GM23338 (cell line): ENCODE results near the gene ZNF92. TPM values are rescaled to one million over a fixed set of nuclear protein-coding genes. Genes with fewer than 3 reads are reported as not detected.

ENCODE experiments used
- ATAC-seq: fragments of 200-7000 bp; cut with Tn5 transposase; 3 replicates; pipeline ENCODE4 v1.9.1; 2020
- DNase-seq: peaks from one replicate; pipeline ENCODE4 v3.0.0-alpha.2; 2015; ENCODE audit warnings: low spot score
- H2AFZ ChIP-seq: fragments of 200-600 bp; sonication (generic); 2 replicates; pipeline ENCODE4 v1.8.0; 2016; ENCODE audit warnings: antibody characterized with exemption, mild to moderate bottlenecking, moderate library complexity
- H3F3A ChIP-seq: fragments of 200-600 bp; sonication (generic); replicated peaks from 2 replicates; pipeline ENCODE4 v1.8.0; 2017; ENCODE audit warnings: antibody characterized with exemption, mixed run types, low read depth
- H3K27ac ChIP-seq: fragments of 200-600 bp; sonication (generic); 2 replicates; pipeline ENCODE4 v1.6.1; 2016; ENCODE audit warnings: low read depth
- H3K27me3 ChIP-seq: fragments of 200-600 bp; sonication (generic); 2 replicates; pipeline ENCODE4 v1.8.0; 2016; ENCODE audit warnings: mild to moderate bottlenecking, mixed run types, moderate library complexity; ENCODE audit not compliant: insufficient read depth
- H3K36me3 ChIP-seq: fragments of 200-600 bp; sonication (generic); 2 replicates; pipeline ENCODE4 v1.8.0; 2016; ENCODE audit warnings: mild to moderate bottlenecking; ENCODE audit not compliant: insufficient read depth
- H3K4me1 ChIP-seq: fragments of 200-600 bp; sonication (generic); 2 replicates; pipeline ENCODE4 v1.8.0; 2016; ENCODE audit warnings: mild to moderate bottlenecking, moderate library complexity; ENCODE audit not compliant: insufficient read depth
- H3K4me2 ChIP-seq: fragments of 200-600 bp; sonication (generic); 2 replicates; pipeline ENCODE4 v1.7.1; 2017; ENCODE audit warnings: mixed run types
- H3K4me3 ChIP-seq: fragments of 200-600 bp; sonication (generic); 2 replicates; pipeline ENCODE4 v1.6.1; 2016; ENCODE audit warnings: mixed run types
- H3K79me2 ChIP-seq: fragments of 200-600 bp; sonication (generic); replicated peaks from 2 replicates; pipeline ENCODE4 v1.8.0; 2017; ENCODE audit warnings: mild to moderate bottlenecking; ENCODE audit not compliant: insufficient read depth
- H3K9me2 ChIP-seq: fragments of 200-600 bp; sonication (generic); 2 replicates; pipeline ENCODE4 v1.8.0; 2017; ENCODE audit not compliant: insufficient read depth
- H4K20me1 ChIP-seq: fragments of 200-600 bp; sonication (generic); replicated peaks from 2 replicates; pipeline ENCODE4 v1.8.0; 2017; ENCODE audit warnings: mild to moderate bottlenecking; ENCODE audit not compliant: insufficient read depth
- H3K27ac Mint-ChIP-seq: 2 replicates; pipeline ENCODE4 v1.8.0; 2020; ENCODE audit warnings: inconsistent platforms, mild to moderate bottlenecking, moderate library complexity, mixed read lengths
- H3K27me3 Mint-ChIP-seq: 3 replicates; pipeline ENCODE4 v1.8.0; 2022; ENCODE audit warnings: low read depth, mild to moderate bottlenecking, moderate library complexity, mixed read lengths, inconsistent platforms; ENCODE audit not compliant: insufficient read depth, poor library complexity
- H3K36me3 Mint-ChIP-seq: 3 replicates; pipeline ENCODE4 v1.8.0; 2021; ENCODE audit warnings: low read depth, mild to moderate bottlenecking, inconsistent platforms, moderate library complexity, mixed read lengths
- H3K4me1 Mint-ChIP-seq: 3 replicates; pipeline ENCODE4 v1.8.0; 2020; ENCODE audit warnings: mild to moderate bottlenecking, inconsistent platforms, mixed read lengths
- H3K4me3 Mint-ChIP-seq: 3 replicates; pipeline ENCODE4 v1.8.0; 2021; ENCODE audit warnings: moderate library complexity, mild to moderate bottlenecking, inconsistent platforms, mixed read lengths
- H3K9me3 Mint-ChIP-seq: 3 replicates; pipeline ENCODE4 v1.8.0; 2020; ENCODE audit warnings: moderate library complexity, mild to moderate bottlenecking, inconsistent platforms, mixed read lengths
- CREB1 ChIP-seq: fragments of 250-450 bp; sonication (Bioruptor Pico); IDR thresholded peaks from 2 replicates; pipeline ENCODE4 v1.5.0; 2020; ENCODE audit warnings: low read depth, mild to moderate bottlenecking, moderate library complexity
- EZH2 ChIP-seq: fragments of 200-600 bp; sonication (generic); IDR thresholded peaks from one replicate; pipeline ENCODE4 v1.8.0; 2017; ENCODE audit warnings: antibody characterized with exemption, mild to moderate bottlenecking, low read depth; ENCODE audit not compliant: unreplicated experiment
- EZH2phosphoT487 ChIP-seq: fragments of 200-600 bp; sonication (generic); IDR thresholded peaks from one replicate; pipeline ENCODE4 v1.8.1; 2018; ENCODE audit warnings: antibody characterized with exemption; ENCODE audit not compliant: unreplicated experiment
- JUNB ChIP-seq: IDR thresholded peaks from one replicate; pipeline ENCODE4 v1.6.1; 2016; ENCODE audit warnings: antibody characterized with exemption; ENCODE audit not compliant: unreplicated experiment
- NANOG ChIP-seq: IDR thresholded peaks from 2 replicates; pipeline ENCODE4 v1.6.1; 2016; ENCODE audit warnings: antibody characterized with exemption, borderline replicate concordance
- POLR2AphosphoS5 ChIP-seq: IDR thresholded peaks from 2 replicates; pipeline ENCODE4 v1.6.1; 2016; ENCODE audit warnings: antibody characterized with exemption, low read depth
- STAT1 ChIP-seq: IDR thresholded peaks from one replicate; pipeline ENCODE4 v1.6.1; 2016; ENCODE audit warnings: antibody characterized with exemption; ENCODE audit not compliant: unreplicated experiment
- ZNF114 ChIP-seq: fragments of 250-450 bp; sonication (Bioruptor Pico); IDR thresholded peaks from 2 replicates; pipeline ENCODE4 v1.5.0; 2020; ENCODE audit warnings: mild to moderate bottlenecking, moderate library complexity
- ZNF331 ChIP-seq: fragments of 250-450 bp; sonication (Bioruptor Pico); IDR thresholded peaks from 2 replicates; pipeline ENCODE4 v1.5.0; 2020; ENCODE audit warnings: low read depth, mild to moderate bottlenecking, moderate library complexity
- polyA plus RNA-seq: library from polyadenylated mRNA; unstranded; fragments of >200 nt; fragmentation: Nextera tagmentation; extraction: Ambion mirVana; gene quantifications from 2 replicates; pipeline ENCODE4 v1.2.1, GENCODE V29; 2016
- total RNA-seq: library from RNA; depleted of rRNA; stranded (reverse); fragments of >200 nt; shearing (Covaris generic); gene quantifications from 2 replicates; pipeline ENCODE4 v1.2.3, GENCODE V29; 2014
- TF ChIP-seq, protein P1 (sequence below): IDR thresholded peaks from one replicate; pipeline ENCODE4 v1.6.1; 2018; ENCODE audit warnings: antibody characterized with exemption; ENCODE audit not compliant: unreplicated experiment
- TF ChIP-seq, protein P2 (sequence below): IDR thresholded peaks from 2 replicates; pipeline ENCODE4 v1.6.1; 2016; ENCODE audit warnings: antibody characterized with exemption
- TF ChIP-seq, protein P3 (sequence below), 2 experiments: fragments of 200-600 bp in 1 of 2; sonication (generic) in 1 of 2; conservative IDR thresholded peaks; 2 replicates each; pipeline versions ENCODE4 v1.5.1 to v1.6.1; 2016 to 2017; ENCODE audit warnings: antibody characterized with exemption in 2 of 2, low read depth in 2 of 2, mild to moderate bottlenecking in 2 of 2, moderate library complexity in 1 of 2
- TF ChIP-seq, protein P4 (sequence below): fragments of 250-450 bp; sonication (Bioruptor Pico); IDR thresholded peaks from 2 replicates; pipeline ENCODE4 v1.5.0; 2020; ENCODE audit warnings: mild to moderate bottlenecking, moderate library complexity

Gene ZNF92
- total and polyA plus RNA-seq, 2 experiments from 2014 or later: 25.3 to 56.3 TPM

DNA sequence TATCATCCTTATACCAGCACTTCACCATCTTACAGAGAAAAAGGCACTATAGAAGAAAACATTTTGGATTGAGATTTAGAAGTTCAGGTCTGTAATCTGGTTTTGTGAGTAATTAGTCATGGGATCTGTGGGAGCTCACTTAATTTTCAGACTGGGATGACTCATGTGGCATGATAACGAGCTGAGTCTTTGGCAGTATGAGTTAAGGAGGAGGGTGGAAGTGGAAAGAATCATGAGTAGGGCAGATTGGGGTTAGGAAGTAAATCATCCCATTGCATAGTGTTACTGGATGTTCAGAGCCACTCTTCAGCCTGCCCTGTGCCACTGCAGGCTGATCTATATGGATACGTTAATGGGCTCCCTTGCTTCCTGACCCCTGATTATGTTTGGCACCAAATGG is 64.9 kb downstream of the ZNF92 start:
- Histone ChIP-seq H3K4me3 (no peak overlapping the region), H2AFZ (no peak overlapping the region), H3K36me3 (no peaks in the 10 kb centered on the region; the same call in 1 of the 2 replicates), H3K27ac (no peak overlapping the region), H3K9me2 (no peaks in the 10 kb centered on the region), H3K27me3 (no peaks in the 10 kb centered on the region), H3K79me2 (no peaks in the 10 kb centered on the region), H4K20me1 (no peaks in the 10 kb centered on the region), H3K4me2 (no peak overlapping the region), H3K4me1 (no peaks in the 10 kb centered on the region), H3F3A (no peaks in the 10 kb centered on the region)
- no peak overlapping the region for H3K27ac Mint-ChIP-seq
- no peaks in the 10 kb centered on the region; the same call in 2 of the 3 replicates for H3K9me3 Mint-ChIP-seq
- DNase-seq (no peak), ATAC-seq (no peak)
- no peaks in the 10 kb centered on the region for H3K4me1 Mint-ChIP-seq
- TF ChIP-seq ZNF114 (CRISPR knock-in tag) (no peak), CREB1 (CRISPR knock-in tag) (no peak), EZH2phosphoT487 (no peak), STAT1 (no peak), ZNF331 (CRISPR knock-in tag) (no peak), EZH2 (no peak), JUNB (no peak), NANOG (no peak), POLR2AphosphoS5 (no peak)
- TF ChIP-seq, protein P1, sequence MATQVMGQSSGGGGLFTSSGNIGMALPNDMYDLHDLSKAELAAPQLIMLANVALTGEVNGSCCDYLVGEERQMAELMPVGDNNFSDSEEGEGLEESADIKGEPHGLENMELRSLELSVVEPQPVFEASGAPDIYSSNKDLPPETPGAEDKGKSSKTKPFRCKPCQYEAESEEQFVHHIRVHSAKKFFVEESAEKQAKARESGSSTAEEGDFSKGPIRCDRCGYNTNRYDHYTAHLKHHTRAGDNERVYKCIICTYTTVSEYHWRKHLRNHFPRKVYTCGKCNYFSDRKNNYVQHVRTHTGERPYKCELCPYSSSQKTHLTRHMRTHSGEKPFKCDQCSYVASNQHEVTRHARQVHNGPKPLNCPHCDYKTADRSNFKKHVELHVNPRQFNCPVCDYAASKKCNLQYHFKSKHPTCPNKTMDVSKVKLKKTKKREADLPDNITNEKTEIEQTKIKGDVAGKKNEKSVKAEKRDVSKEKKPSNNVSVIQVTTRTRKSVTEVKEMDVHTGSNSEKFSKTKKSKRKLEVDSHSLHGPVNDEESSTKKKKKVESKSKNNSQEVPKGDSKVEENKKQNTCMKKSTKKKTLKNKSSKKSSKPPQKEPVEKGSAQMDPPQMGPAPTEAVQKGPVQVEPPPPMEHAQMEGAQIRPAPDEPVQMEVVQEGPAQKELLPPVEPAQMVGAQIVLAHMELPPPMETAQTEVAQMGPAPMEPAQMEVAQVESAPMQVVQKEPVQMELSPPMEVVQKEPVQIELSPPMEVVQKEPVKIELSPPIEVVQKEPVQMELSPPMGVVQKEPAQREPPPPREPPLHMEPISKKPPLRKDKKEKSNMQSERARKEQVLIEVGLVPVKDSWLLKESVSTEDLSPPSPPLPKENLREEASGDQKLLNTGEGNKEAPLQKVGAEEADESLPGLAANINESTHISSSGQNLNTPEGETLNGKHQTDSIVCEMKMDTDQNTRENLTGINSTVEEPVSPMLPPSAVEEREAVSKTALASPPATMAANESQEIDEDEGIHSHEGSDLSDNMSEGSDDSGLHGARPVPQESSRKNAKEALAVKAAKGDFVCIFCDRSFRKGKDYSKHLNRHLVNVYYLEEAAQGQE: no peak
- TF ChIP-seq, protein P2, sequence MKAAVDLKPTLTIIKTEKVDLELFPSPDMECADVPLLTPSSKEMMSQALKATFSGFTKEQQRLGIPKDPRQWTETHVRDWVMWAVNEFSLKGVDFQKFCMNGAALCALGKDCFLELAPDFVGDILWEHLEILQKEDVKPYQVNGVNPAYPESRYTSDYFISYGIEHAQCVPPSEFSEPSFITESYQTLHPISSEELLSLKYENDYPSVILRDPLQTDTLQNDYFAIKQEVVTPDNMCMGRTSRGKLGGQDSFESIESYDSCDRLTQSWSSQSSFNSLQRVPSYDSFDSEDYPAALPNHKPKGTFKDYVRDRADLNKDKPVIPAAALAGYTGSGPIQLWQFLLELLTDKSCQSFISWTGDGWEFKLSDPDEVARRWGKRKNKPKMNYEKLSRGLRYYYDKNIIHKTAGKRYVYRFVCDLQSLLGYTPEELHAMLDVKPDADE: no peak
- TF ChIP-seq, protein P3, sequence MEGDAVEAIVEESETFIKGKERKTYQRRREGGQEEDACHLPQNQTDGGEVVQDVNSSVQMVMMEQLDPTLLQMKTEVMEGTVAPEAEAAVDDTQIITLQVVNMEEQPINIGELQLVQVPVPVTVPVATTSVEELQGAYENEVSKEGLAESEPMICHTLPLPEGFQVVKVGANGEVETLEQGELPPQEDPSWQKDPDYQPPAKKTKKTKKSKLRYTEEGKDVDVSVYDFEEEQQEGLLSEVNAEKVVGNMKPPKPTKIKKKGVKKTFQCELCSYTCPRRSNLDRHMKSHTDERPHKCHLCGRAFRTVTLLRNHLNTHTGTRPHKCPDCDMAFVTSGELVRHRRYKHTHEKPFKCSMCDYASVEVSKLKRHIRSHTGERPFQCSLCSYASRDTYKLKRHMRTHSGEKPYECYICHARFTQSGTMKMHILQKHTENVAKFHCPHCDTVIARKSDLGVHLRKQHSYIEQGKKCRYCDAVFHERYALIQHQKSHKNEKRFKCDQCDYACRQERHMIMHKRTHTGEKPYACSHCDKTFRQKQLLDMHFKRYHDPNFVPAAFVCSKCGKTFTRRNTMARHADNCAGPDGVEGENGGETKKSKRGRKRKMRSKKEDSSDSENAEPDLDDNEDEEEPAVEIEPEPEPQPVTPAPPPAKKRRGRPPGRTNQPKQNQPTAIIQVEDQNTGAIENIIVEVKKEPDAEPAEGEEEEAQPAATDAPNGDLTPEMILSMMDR (conservative IDR thresholded peaks at IDR 0.05; ENCODE audit: low read depth in 2 of 2): no peak
- TF ChIP-seq, protein P4, sequence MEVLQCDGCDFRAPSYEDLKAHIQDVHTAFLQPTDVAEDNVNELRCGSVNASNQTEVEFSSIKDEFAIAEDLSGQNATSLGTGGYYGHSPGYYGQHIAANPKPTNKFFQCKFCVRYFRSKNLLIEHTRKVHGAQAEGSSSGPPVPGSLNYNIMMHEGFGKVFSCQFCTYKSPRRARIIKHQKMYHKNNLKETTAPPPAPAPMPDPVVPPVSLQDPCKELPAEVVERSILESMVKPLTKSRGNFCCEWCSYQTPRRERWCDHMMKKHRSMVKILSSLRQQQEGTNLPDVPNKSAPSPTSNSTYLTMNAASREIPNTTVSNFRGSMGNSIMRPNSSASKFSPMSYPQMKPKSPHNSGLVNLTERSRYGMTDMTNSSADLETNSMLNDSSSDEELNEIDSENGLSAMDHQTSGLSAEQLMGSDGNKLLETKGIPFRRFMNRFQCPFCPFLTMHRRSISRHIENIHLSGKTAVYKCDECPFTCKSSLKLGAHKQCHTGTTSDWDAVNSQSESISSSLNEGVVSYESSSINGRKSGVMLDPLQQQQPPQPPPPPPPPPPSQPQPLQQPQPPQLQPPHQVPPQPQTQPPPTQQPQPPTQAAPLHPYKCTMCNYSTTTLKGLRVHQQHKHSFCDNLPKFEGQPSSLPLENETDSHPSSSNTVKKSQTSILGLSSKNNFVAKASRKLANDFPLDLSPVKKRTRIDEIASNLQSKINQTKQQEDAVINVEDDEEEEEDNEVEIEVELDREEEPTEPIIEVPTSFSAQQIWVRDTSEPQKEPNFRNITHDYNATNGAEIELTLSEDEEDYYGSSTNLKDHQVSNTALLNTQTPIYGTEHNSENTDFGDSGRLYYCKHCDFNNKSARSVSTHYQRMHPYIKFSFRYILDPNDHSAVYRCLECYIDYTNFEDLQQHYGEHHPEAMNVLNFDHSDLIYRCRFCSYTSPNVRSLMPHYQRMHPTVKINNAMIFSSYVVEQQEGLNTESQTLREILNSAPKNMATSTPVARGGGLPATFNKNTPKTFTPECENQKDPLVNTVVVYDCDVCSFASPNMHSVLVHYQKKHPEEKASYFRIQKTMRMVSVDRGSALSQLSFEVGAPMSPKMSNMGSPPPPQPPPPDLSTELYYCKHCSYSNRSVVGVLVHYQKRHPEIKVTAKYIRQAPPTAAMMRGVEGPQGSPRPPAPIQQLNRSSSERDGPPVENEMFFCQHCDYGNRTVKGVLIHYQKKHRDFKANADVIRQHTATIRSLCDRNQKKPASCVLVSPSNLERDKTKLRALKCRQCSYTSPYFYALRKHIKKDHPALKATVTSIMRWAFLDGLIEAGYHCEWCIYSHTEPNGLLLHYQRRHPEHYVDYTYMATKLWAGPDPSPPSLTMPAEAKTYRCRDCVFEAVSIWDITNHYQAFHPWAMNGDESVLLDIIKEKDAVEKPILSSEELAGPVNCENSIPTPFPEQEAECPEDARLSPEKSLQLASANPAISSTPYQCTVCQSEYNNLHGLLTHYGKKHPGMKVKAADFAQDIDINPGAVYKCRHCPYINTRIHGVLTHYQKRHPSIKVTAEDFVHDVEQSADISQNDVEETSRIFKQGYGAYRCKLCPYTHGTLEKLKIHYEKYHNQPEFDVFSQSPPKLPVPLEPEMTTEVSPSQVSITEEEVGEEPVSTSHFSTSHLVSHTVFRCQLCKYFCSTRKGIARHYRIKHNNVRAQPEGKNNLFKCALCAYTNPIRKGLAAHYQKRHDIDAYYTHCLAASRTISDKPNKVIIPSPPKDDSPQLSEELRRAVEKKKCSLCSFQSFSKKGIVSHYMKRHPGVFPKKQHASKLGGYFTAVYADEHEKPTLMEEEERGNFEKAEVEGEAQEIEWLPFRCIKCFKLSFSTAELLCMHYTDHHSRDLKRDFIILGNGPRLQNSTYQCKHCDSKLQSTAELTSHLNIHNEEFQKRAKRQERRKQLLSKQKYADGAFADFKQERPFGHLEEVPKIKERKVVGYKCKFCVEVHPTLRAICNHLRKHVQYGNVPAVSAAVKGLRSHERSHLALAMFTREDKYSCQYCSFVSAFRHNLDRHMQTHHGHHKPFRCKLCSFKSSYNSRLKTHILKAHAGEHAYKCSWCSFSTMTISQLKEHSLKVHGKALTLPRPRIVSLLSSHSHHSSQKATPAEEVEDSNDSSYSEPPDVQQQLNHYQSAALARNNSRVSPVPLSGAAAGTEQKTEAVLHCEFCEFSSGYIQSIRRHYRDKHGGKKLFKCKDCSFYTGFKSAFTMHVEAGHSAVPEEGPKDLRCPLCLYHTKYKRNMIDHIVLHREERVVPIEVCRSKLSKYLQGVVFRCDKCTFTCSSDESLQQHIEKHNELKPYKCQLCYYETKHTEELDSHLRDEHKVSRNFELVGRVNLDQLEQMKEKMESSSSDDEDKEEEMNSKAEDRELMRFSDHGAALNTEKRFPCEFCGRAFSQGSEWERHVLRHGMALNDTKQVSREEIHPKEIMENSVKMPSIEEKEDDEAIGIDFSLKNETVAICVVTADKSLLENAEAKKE (CRISPR knock-in tag): no peak
- no peak overlapping the region for H3K4me3 Mint-ChIP-seq
- no peaks in the 10 kb centered on the region for H3K36me3 Mint-ChIP-seq
- no peaks in the 10 kb centered on the region for H3K27me3 Mint-ChIP-seq
